WTC11 (cell line): ENCODE results near the gene NFKBIE. TPM values are rescaled to one million over a fixed set of nuclear protein-coding genes. Genes with fewer than 3 reads are reported as not detected.

Experiments used
- ATF3 ChIP-seq: sonication (generic); formaldehyde crosslinking; conservative IDR thresholded peaks from 2 replicates; pipeline ENCODE4 v1.8.1; 2022; ENCODE audit warnings: mild to moderate bottlenecking, missing genetic modification reagents
- ATF6 ChIP-seq: sonication (generic); formaldehyde crosslinking; IDR thresholded peaks from 2 replicates; pipeline ENCODE4 v1.8.1; 2023; ENCODE audit warnings: mild to moderate bottlenecking, missing genetic modification reagents
- CBFB ChIP-seq: sonication (generic); formaldehyde crosslinking; IDR thresholded peaks from 2 replicates; pipeline ENCODE4 v1.8.1; 2022; ENCODE audit warnings: mild to moderate bottlenecking, low read depth, missing genetic modification reagents
- CREM ChIP-seq: sonication (generic); formaldehyde crosslinking; IDR thresholded peaks from 2 replicates; pipeline ENCODE4 v1.8.1; 2022; ENCODE audit warnings: mild to moderate bottlenecking, missing genetic modification reagents, moderate library complexity
- CTCF ChIP-seq: fragments of 200-600 bp; IDR thresholded peaks from 2 replicates; pipeline ENCODE4 v1.8.0; 2022; ENCODE audit warnings: antibody characterized with exemption
- E2F1 ChIP-seq: sonication (generic); formaldehyde crosslinking; IDR thresholded peaks from 2 replicates; pipeline ENCODE4 v1.8.0; 2022; ENCODE audit warnings: mild to moderate bottlenecking, missing genetic modification reagents
- E2F5 ChIP-seq: sonication (generic); formaldehyde crosslinking; IDR thresholded peaks from 2 replicates; pipeline ENCODE4 v1.8.1; 2022; ENCODE audit warnings: mild to moderate bottlenecking, moderate library complexity, missing genetic modification reagents
- ESRRA ChIP-seq: sonication (generic); formaldehyde crosslinking; IDR thresholded peaks from 2 replicates; pipeline ENCODE4 v1.8.1; 2022; ENCODE audit warnings: mild to moderate bottlenecking, missing genetic modification reagents, borderline replicate concordance
- GTF2I ChIP-seq: fragments of 250-450 bp; sonication (Bioruptor Pico); conservative IDR thresholded peaks from 2 replicates; pipeline ENCODE4 v1.4.0; 2021; ENCODE audit warnings: mild to moderate bottlenecking
- HMGA2 ChIP-seq: fragments of 250-450 bp; sonication (Bioruptor Pico); IDR thresholded peaks from 2 replicates; pipeline ENCODE4 v1.4.0; 2021; ENCODE audit warnings: mild to moderate bottlenecking, moderate library complexity
- IRF2 ChIP-seq: sonication (generic); formaldehyde crosslinking; IDR thresholded peaks from 2 replicates; pipeline ENCODE4 v1.8.0; 2022; ENCODE audit warnings: low read depth, missing genetic modification reagents, borderline replicate concordance
- MXD4 ChIP-seq: fragments of 250-450 bp; sonication (Bioruptor Pico); IDR thresholded peaks from 2 replicates; pipeline ENCODE4 v1.8.0; 2021; ENCODE audit warnings: mild to moderate bottlenecking, moderate library complexity, borderline replicate concordance
- NFE2L1 ChIP-seq: sonication (generic); formaldehyde crosslinking; IDR thresholded peaks from 2 replicates; pipeline ENCODE4 v1.8.1; 2023; ENCODE audit warnings: missing genetic modification reagents
- NFYB ChIP-seq: sonication (generic); formaldehyde crosslinking; conservative IDR thresholded peaks from 2 replicates; pipeline ENCODE4 v1.8.0; 2022; ENCODE audit warnings: low read depth, missing genetic modification reagents
- NR3C1 ChIP-seq: sonication (generic); formaldehyde crosslinking; conservative IDR thresholded peaks from 2 replicates; pipeline ENCODE4 v1.8.1; 2023; ENCODE audit warnings: low read depth, mild to moderate bottlenecking, missing genetic modification reagents
- PRRX2 ChIP-seq: fragments of 250-450 bp; sonication (Bioruptor Pico); IDR thresholded peaks from 2 replicates; pipeline ENCODE4 v1.8.0; 2021; ENCODE audit warnings: mild to moderate bottlenecking
- RORB ChIP-seq: fragments of 250-450 bp; sonication (Bioruptor Pico); IDR thresholded peaks from 2 replicates; pipeline ENCODE4 v1.9.0; 2021; ENCODE audit warnings: mild to moderate bottlenecking
- ZBTB21 ChIP-seq: sonication (generic); formaldehyde crosslinking; IDR thresholded peaks from 2 replicates; pipeline ENCODE4 v1.8.1; 2023; ENCODE audit warnings: mild to moderate bottlenecking, missing genetic modification reagents, borderline replicate concordance
- ZNF138 ChIP-seq: sonication (generic); formaldehyde crosslinking; conservative IDR thresholded peaks from 2 replicates; pipeline ENCODE4 v1.8.1; 2022; ENCODE audit warnings: mild to moderate bottlenecking, moderate library complexity, missing genetic modification reagents
- ZNF423 ChIP-seq: fragments of 250-450 bp; sonication (Bioruptor Pico); IDR thresholded peaks from 2 replicates; pipeline ENCODE4 v2.1.2; 2022; ENCODE audit warnings: mild to moderate bottlenecking, moderate library complexity
- total RNA-seq: library from RNA; stranded (reverse); gene quantifications from 3 replicates; pipeline ENCODE4 v1.2.3, GENCODE V29; 2021
- TF ChIP-seq, protein P1 (sequence below): sonication (generic); formaldehyde crosslinking; IDR thresholded peaks from 2 replicates; pipeline ENCODE4 v1.8.1; 2023; ENCODE audit warnings: mild to moderate bottlenecking, missing genetic modification reagents, borderline replicate concordance
- TF ChIP-seq, protein P2 (sequence below): sonication (generic); formaldehyde crosslinking; conservative IDR thresholded peaks from 2 replicates; pipeline ENCODE4 v1.8.1; 2023; ENCODE audit warnings: mild to moderate bottlenecking, low read depth, missing genetic modification reagents, moderate library complexity
- TF ChIP-seq, protein P3 (sequence below): fragments of 250-450 bp; sonication (Bioruptor Pico); conservative IDR thresholded peaks from 2 replicates; pipeline ENCODE4 v1.9.0; 2021; ENCODE audit warnings: mild to moderate bottlenecking

NFKBIE gene
- total RNA-seq, 1 experiment from 2014 or later: 10.3 TPM

- TF ChIP-seq, protein P1, sequence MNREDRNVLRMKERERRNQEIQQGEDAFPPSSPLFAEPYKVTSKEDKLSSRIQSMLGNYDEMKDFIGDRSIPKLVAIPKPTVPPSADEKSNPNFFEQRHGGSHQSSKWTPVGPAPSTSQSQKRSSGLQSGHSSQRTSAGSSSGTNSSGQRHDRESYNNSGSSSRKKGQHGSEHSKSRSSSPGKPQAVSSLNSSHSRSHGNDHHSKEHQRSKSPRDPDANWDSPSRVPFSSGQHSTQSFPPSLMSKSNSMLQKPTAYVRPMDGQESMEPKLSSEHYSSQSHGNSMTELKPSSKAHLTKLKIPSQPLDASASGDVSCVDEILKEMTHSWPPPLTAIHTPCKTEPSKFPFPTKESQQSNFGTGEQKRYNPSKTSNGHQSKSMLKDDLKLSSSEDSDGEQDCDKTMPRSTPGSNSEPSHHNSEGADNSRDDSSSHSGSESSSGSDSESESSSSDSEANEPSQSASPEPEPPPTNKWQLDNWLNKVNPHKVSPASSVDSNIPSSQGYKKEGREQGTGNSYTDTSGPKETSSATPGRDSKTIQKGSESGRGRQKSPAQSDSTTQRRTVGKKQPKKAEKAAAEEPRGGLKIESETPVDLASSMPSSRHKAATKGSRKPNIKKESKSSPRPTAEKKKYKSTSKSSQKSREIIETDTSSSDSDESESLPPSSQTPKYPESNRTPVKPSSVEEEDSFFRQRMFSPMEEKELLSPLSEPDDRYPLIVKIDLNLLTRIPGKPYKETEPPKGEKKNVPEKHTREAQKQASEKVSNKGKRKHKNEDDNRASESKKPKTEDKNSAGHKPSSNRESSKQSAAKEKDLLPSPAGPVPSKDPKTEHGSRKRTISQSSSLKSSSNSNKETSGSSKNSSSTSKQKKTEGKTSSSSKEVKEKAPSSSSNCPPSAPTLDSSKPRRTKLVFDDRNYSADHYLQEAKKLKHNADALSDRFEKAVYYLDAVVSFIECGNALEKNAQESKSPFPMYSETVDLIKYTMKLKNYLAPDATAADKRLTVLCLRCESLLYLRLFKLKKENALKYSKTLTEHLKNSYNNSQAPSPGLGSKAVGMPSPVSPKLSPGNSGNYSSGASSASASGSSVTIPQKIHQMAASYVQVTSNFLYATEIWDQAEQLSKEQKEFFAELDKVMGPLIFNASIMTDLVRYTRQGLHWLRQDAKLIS (CRISPR knock-in tag): no peak
- TF ChIP-seq NFE2L1 (CRISPR knock-in tag) (no peak), GTF2I (no peak), ZNF423 (CRISPR knock-in tag) (peak; percentile 25; the same call in 1 of the 2 replicates), PRRX2 (CRISPR knock-in tag) (no peak), RORB (no peak), E2F5 (no peak), CTCF (no peak), CBFB (CRISPR knock-in tag) (no peak), ATF3 (no peak), IRF2 (CRISPR knock-in tag) (no peak), HMGA2 (no peak), ZBTB21 (peak; percentile 67; the same call in 1 of the 2 replicates), ZNF138 (peak; percentile 87; the same call in 1 of the 2 replicates), MXD4 (CRISPR knock-in tag) (no peak), CREM (peak; percentile 80), E2F1 (CRISPR knock-in tag) (no peak; the same call in 1 of the 2 replicates), NR3C1 (CRISPR knock-in tag) (0 out of 2 replicates have a peak, but pooled peaks have one; percentile 86), ESRRA (peak; percentile 32; the same call in 1 of the 2 replicates), NFYB (no peak), ATF6 (CRISPR knock-in tag) (no peak)
- TF ChIP-seq, protein P2, sequence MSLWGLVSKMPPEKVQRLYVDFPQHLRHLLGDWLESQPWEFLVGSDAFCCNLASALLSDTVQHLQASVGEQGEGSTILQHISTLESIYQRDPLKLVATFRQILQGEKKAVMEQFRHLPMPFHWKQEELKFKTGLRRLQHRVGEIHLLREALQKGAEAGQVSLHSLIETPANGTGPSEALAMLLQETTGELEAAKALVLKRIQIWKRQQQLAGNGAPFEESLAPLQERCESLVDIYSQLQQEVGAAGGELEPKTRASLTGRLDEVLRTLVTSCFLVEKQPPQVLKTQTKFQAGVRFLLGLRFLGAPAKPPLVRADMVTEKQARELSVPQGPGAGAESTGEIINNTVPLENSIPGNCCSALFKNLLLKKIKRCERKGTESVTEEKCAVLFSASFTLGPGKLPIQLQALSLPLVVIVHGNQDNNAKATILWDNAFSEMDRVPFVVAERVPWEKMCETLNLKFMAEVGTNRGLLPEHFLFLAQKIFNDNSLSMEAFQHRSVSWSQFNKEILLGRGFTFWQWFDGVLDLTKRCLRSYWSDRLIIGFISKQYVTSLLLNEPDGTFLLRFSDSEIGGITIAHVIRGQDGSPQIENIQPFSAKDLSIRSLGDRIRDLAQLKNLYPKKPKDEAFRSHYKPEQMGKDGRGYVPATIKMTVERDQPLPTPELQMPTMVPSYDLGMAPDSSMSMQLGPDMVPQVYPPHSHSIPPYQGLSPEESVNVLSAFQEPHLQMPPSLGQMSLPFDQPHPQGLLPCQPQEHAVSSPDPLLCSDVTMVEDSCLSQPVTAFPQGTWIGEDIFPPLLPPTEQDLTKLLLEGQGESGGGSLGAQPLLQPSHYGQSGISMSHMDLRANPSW (CRISPR knock-in tag): no peak
- TF ChIP-seq, protein P3, sequence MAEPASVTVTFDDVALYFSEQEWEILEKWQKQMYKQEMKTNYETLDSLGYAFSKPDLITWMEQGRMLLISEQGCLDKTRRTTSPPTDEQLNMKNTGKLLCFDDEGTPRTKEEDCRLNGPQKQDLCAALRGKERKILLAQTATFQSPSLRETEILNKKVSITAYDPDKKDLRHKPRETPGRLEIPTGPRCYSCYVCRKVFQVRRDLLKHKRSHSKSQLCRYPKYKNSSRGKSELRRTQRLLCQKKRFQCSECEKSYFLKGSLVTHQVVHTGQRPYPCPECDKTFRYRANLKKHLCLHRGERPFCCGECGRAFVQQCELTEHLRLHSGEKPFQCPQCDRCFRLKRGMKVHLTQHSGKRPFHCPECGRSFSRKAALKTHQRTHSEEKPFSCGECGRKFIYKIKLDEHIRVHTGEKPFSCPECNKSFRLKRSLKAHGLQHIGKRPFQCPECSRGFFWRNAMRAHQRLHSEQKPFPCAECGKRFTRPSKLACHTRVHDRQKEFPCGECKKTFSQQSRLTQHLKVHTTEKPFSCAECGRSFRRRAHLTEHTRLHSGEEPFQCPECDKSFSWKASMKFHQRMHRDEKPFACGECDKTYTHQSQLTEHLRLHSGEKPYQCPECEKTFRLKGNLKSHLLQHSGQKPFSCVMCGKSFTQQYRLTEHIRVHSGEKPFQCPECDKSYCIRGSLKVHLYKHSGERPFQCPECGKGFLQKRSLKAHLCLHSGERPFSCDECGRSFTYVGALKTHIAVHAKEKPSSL (CRISPR knock-in tag): no peak
These were observed 32.0 kb upstream of the NFKBIE start (continued) for GRCh38 chr6:44297063-44298038.
